GM12873 (cell line): Measurements from ENCODE around the gene MGAT3.

Experiments used
- TF ChIP-seq, protein P1 (sequence below): IDR thresholded peaks from 2 replicates; pipeline ENCODE4 v1.5.1; 2012; ENCODE audit warnings: low read depth, mild to moderate bottlenecking, moderate library complexity, low read length, control low read depth; ENCODE audit not compliant: insufficient read depth; ENCODE audit errors: missing control alignments

The MGAT3 gene

DNA sequence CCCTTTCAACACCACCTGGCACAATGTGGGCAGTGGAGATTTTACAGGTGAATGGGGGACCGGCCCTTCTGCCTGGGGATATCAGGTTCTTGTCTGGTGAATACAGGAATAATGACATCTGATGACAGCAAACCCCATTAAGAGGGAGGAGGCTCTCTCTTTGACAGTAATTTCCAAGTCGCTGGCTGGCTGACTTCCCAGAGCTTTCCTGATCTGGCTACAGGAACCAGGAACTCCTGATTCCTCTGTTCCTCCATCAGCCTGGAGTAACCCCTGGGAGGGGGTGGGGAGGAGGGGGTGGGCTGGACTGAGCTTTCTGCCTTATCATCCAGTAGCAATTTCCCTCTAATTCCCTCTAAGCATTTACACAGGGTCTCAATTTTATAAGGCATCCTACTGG is 41.6 kb downstream of the MGAT3 start:
- TF ChIP-seq, protein P1, sequence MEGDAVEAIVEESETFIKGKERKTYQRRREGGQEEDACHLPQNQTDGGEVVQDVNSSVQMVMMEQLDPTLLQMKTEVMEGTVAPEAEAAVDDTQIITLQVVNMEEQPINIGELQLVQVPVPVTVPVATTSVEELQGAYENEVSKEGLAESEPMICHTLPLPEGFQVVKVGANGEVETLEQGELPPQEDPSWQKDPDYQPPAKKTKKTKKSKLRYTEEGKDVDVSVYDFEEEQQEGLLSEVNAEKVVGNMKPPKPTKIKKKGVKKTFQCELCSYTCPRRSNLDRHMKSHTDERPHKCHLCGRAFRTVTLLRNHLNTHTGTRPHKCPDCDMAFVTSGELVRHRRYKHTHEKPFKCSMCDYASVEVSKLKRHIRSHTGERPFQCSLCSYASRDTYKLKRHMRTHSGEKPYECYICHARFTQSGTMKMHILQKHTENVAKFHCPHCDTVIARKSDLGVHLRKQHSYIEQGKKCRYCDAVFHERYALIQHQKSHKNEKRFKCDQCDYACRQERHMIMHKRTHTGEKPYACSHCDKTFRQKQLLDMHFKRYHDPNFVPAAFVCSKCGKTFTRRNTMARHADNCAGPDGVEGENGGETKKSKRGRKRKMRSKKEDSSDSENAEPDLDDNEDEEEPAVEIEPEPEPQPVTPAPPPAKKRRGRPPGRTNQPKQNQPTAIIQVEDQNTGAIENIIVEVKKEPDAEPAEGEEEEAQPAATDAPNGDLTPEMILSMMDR, result no peak

DNA sequence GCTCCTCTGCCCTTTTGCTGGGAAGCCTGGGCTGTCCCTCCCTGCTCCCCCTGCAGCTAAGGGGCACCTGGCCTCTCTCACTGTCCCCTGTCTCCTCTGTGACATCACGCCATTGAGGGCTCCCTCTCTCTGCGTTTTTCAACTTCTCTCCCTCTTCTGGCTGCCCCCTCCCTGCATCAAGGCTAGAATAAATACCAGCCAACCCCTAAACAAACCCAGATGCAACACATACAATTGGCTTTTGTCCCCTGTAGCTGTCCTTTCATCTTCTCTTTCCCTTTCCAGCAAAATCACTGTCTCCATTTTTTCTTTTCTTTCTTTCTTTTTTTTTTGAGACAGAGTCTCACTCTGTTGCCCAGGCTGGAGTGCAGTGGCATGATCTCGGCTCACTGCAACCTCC is 42.0 kb downstream of the MGAT3 start:
- TF ChIP-seq, protein P1, result no peak

DNA sequence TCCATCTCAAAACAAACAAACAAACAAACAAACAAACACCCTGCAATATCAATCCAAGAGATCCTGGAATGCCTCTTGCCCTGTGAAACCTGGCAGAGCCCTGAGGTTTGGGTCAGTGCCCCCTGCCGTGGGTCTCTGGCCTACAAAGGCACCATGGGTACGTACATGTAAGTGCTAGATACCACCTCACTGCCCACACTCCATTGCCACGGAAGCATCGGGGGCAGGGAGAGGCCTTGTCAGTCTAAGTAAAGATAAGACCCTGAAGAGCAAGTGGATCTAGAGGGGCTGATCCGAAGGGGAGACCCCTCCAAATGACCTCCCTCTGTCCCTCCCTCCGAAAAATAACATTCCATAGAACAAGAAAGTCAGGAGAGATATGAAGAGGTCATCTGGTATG is 43.3 kb downstream of the MGAT3 start:
- TF ChIP-seq, protein P1, result no peak

DNA sequence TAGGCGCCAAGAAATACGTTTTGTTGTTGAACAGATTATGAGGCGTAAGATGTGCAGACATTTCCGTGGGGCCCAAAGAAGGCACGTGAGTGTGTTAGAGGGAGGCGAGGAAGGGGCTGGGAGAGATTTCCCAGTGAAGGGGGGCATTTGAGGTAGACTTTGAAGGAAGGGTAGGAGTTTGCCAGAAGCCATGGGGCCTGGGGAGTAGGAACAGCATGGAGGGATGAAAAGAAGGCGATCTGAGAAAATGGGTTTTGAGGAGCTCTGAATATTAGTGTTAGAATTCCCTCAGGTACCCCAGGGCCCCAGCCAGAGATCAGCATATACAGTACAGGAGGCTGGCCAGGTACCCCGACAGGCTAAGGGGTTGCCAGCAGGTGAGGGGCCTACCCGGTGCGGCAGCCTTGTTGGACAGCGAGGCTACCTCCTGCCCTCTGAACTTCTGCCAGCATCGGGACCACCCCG is 44.9 kb downstream of the MGAT3 start:
- TF ChIP-seq, protein P1, result no peak

DNA sequence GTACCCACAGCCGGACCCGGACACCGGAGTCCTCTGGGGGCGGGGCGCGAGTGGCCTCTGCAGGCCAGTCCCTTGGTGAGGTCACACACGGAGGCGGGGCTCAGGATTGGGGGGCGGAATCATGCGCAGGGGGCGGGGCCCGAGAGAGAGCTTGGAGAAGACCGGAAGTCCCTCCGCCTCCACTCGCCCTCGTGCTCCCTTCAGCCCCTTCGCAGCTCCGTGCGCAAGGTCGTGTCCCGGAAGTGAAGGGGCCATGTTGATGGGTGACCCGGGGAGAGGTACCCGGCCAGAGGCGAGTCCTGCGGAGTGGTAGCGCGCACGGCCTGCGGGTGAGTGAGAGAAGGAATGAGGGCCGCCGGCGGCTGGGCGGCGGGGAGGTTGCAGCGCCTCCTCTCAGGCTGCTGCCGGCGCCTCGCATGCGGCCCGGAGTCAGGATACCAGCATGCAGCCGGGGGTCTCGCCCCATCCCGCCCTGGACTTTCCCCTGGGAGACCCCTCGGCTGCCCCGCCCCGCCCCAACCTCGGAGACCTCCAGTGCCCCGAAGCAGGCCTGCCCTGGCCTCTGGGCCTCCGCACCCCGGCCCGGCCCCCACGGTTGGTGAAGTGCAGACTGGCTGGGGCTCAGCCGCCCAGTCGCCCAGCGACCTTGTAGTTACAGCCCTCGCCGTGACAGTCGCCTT is 45.4 kb downstream of the MGAT3 start, which contains the start of gene MIEF1:
Gene MIEF1, plus strand, starts transcription at position 182 of the 680 bp plus-strand sequence. CDS start 9,005 bp downstream, outside the sequence.
- TF ChIP-seq, protein P1, result no peak

DNA sequence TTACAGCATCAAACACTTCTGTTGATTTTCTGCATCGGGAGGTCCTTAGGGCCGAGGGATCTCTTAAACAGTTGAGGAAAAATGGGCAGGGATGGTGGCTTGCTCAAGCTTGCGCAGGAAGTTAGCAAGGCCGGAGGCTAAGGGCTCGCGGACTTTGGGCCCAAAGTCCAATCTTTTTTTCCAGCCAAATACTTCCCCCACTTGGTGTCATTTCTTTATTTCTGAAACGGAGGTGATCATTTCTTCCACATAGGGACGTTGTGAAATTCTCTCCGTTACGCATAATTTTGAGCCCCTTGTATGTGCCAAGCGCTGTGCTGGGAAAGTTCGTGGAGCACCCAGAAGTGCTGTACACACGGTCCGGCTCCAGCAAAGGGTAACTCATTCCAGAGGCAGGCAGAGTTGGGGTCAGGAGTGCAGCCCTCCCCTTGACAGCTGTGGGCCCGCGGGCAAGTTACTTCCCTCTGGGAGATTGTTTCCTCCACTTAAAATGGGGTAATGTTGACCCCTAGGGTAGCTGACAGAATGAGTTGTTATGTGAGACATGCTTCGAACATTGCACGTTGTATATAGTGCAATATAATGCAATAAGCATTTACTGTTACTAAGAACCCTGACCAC is 46.1 kb downstream of the MGAT3 start:
- TF ChIP-seq, protein P1, result no peak

DNA sequence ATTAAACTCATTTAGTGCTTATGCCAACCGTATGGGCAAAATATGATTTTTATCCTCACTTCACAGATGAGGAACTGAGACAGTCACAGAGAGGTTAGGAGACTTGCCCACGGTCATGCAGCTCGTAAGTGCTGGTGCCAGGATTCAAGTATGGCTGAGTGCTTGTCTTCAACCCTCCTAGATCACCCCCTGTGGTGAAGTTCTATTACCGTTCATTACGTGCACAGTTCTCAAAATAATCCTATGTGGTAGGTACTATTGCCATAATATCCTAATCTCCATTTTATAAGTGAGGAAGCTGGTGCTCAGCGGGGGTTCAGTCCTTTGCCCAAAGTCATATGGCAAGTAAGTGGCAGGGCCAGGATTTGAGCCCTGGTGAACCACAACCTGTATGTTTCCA is 46.8 kb downstream of the MGAT3 start:
- TF ChIP-seq, protein P1, result peak; percentile 27
